ENCODE results near the gene CISH.
A peak's percentile ranks its signal among the peaks of the same experiment; 100 is the strongest.

The CISH gene

GRCh38 chr3:50607271-50608091, 4.1 kb downstream of the CISH start:
- no peak for TF ChIP-seq JUND (IDR thresholded peaks at IDR 0.05; ENCODE audit: low read depth)
- peak in 1 of 2 experiments; percentile 94 for DNase-seq (ENCODE audit: low read depth in 1 of 2, low spot score in 1 of 2)
- in situ Hi-C loops (cut with HindIII; ENCODE audit: low pct_unique_long_range_greater_than_20kb, low sequenced_read_pairs), result no loop called here

DNA sequence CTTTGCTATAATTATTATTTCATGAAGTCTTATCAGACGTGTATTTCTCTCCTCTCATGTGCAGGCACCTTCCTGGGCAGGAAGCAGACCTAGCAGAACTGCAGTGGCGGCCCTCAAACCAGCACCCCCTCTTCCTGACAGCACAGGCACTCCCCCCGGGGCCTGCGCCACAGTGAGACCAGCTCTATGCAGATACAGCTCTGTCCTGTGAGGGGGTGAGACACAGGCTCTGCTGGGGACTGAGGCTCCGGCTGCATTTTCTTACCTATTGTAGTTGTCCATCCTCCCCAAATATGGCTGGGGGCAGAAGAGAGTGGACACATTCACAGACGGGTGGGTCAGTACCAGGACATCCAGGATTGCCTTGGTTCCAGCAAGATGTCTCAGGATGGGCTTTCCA, 5.0 kb downstream of the CISH start:
- in situ Hi-C loops (cut with HindIII; ENCODE audit: low pct_unique_long_range_greater_than_20kb, low sequenced_read_pairs), result no loop called here
- TF ChIP-seq JUND (IDR thresholded peaks at IDR 0.05; ENCODE audit: low read depth), result no peak
- no peak for DNase-seq (ENCODE audit: low read depth in 1 of 2, low spot score in 1 of 2)

- in situ Hi-C loops (cut with HindIII; ENCODE audit: low pct_unique_long_range_greater_than_20kb, low sequenced_read_pairs), result no loop called here
- DNase-seq (ENCODE audit: low read depth in 1 of 2, low spot score in 1 of 2), result peak in 1 of 2 experiments; percentile 87
- no peak for TF ChIP-seq JUND (IDR thresholded peaks at IDR 0.05; ENCODE audit: low read depth)
These were observed 5.7 kb downstream of the CISH start for GRCh38 chr3:50605901-50606326.

- DNase-seq (ENCODE audit: low read depth in 1 of 2, low spot score in 1 of 2), result peak in 1 of 2 experiments; percentile 99
- peak; percentile 65; the same call in 1 of the 2 replicates for TF ChIP-seq JUND (IDR thresholded peaks at IDR 0.05; ENCODE audit: low read depth)
- in situ Hi-C loops (cut with HindIII; ENCODE audit: low pct_unique_long_range_greater_than_20kb, low sequenced_read_pairs), result no loop called here
These were observed 6.7 kb downstream of the CISH start for GRCh38 chr3:50604628-50605588.

GRCh38 chr3:50604110-50604621, 7.4 kb downstream of the CISH start:
- in situ Hi-C loops (cut with HindIII; ENCODE audit: low pct_unique_long_range_greater_than_20kb, low sequenced_read_pairs), result no loop called here
- no peak for TF ChIP-seq JUND (IDR thresholded peaks at IDR 0.05; ENCODE audit: low read depth)
- DNase-seq (ENCODE audit: low read depth in 1 of 2, low spot score in 1 of 2), result no peak

GRCh38 chr3:50603261-50604109, 8.1 kb downstream of the CISH start:
- no peak for TF ChIP-seq JUND (IDR thresholded peaks at IDR 0.05; ENCODE audit: low read depth)
- in situ Hi-C loops (cut with HindIII; ENCODE audit: low pct_unique_long_range_greater_than_20kb, low sequenced_read_pairs), result no loop called here
- peak in 1 of 2 experiments; percentile 47 for DNase-seq (ENCODE audit: low read depth in 1 of 2, low spot score in 1 of 2)

- in situ Hi-C loops (cut with HindIII; ENCODE audit: low pct_unique_long_range_greater_than_20kb, low sequenced_read_pairs), result no loop called here
- DNase-seq (ENCODE audit: low read depth in 1 of 2, low spot score in 1 of 2), result peak in 1 of 2 experiments; percentile 86
These were observed 8.9 kb downstream of the CISH start for GRCh38 chr3:50602595-50603191.

GRCh38 chr3:50600841-50601591, 10.6 kb downstream of the CISH start:
- no peak for TF ChIP-seq JUND (IDR thresholded peaks at IDR 0.05; ENCODE audit: low read depth)
- peak in 1 of 2 experiments; percentile 97 for DNase-seq (ENCODE audit: low read depth in 1 of 2, low spot score in 1 of 2)
- in situ Hi-C loops (cut with HindIII; ENCODE audit: low pct_unique_long_range_greater_than_20kb, low sequenced_read_pairs), result no loop called here

More at GRCh38 chr3:50602595-50603191, 8.9 kb downstream of the CISH start:
- no peak for TF ChIP-seq JUND (IDR thresholded peaks at IDR 0.05; ENCODE audit: low read depth)

- in situ Hi-C loops (cut with HindIII; ENCODE audit: low pct_unique_long_range_greater_than_20kb, low sequenced_read_pairs), result no loop called here
- no peak for TF ChIP-seq JUND (IDR thresholded peaks at IDR 0.05; ENCODE audit: low read depth)
- no peak for DNase-seq (ENCODE audit: low read depth in 1 of 2, low spot score in 1 of 2)
These were observed 11.3 kb downstream of the CISH start for GRCh38 chr3:50600141-50600753.

- TF ChIP-seq JUND (IDR thresholded peaks at IDR 0.05; ENCODE audit: low read depth), result no peak
- in situ Hi-C loops (cut with HindIII; ENCODE audit: low pct_unique_long_range_greater_than_20kb, low sequenced_read_pairs), result no loop called here
- DNase-seq (ENCODE audit: low read depth in 1 of 2, low spot score in 1 of 2), result no peak
These were observed 11.9 kb downstream of the CISH start for GRCh38 chr3:50599716-50600118.
